Calu3 (cell line): ENCODE measurements around the gene PNLDC1. TPM values are rescaled to one million over a fixed set of nuclear protein-coding genes. Genes with fewer than 3 reads are reported as not detected.

Experiments used
- Bru-seq: library from RNA; stranded (reverse); fragments of 400-500 nt; gene quantifications from one replicate; lab custom pipeline; 2021; lab: Mats Ljungman, UMichigan
- BruChase-seq, 2 experiments: library from RNA; stranded (reverse); fragments of 400-500 nt; gene quantifications; one replicate each; lab custom pipeline; 2021; lab: Mats Ljungman, UMichigan
- BruUV-seq: library from RNA; stranded (reverse); fragments of 400-500 nt; replicated peaks from 2 replicates; lab custom pipeline; 2021; lab: Mats Ljungman, UMichigan
- CTCF ChIA-PET: fragments of 300-600 bp; sonication (Branson Sonifier 250); formaldehyde crosslinking; loops from one replicate; lab custom pipeline; 2022; ENCODE audit warnings: antibody characterized with exemption; lab: Charles Lee
- DNase-seq: peaks from one replicate; pipeline ENCODE4 v3.0.0; 2022
- H3K27ac Mint-ChIP-seq: one replicate; pipeline ENCODE4 v1.8.0; 2022; ENCODE audit warnings: mixed read lengths; ENCODE audit not compliant: unreplicated experiment
- H3K27me3 Mint-ChIP-seq: one replicate; pipeline ENCODE4 v1.8.0; 2022; ENCODE audit warnings: mixed read lengths; ENCODE audit not compliant: unreplicated experiment
- H3K36me3 Mint-ChIP-seq: one replicate; pipeline ENCODE4 v1.8.0; 2022; ENCODE audit warnings: mild to moderate bottlenecking, moderate library complexity, mixed read lengths; ENCODE audit not compliant: insufficient read depth, unreplicated experiment
- H3K4me1 Mint-ChIP-seq: one replicate; pipeline ENCODE4 v1.8.0; 2022; ENCODE audit warnings: mild to moderate bottlenecking, low read depth, mixed read lengths; ENCODE audit not compliant: unreplicated experiment
- H3K4me3 Mint-ChIP-seq: one replicate; pipeline ENCODE4 v1.8.0; 2022; ENCODE audit warnings: mild to moderate bottlenecking, low read depth, moderate library complexity, mixed read lengths; ENCODE audit not compliant: unreplicated experiment
- H3K9me3 Mint-ChIP-seq: one replicate; pipeline ENCODE4 v1.8.0; 2022; ENCODE audit warnings: low read depth, mixed read lengths; ENCODE audit not compliant: unreplicated experiment
- intact Hi-C: fragments of 100-400 bp; cut with micrococcal nuclease; formaldehyde crosslinking; loops from one replicate; pipeline ENCODE4 v1.10.0; 2022; ENCODE audit not compliant: unreplicated experiment
- long read RNA-seq: library from polyadenylated mRNA; stranded (forward); transcript quantifications from one replicate; pipeline ENCODE4 v2.0.0, GENCODE V29; 2022
- total RNA-seq: library from RNA; stranded (reverse); gene quantifications from 2 replicates; pipeline ENCODE4 v1.2.3, GENCODE V29; 2022
- TF ChIP-seq, protein P1 (sequence below): fragments of 200-600 bp; IDR thresholded peaks from one replicate; pipeline ENCODE4 v1.8.0; 2022; ENCODE audit warnings: antibody characterized with exemption; ENCODE audit not compliant: unreplicated experiment

The PNLDC1 gene, protein sequence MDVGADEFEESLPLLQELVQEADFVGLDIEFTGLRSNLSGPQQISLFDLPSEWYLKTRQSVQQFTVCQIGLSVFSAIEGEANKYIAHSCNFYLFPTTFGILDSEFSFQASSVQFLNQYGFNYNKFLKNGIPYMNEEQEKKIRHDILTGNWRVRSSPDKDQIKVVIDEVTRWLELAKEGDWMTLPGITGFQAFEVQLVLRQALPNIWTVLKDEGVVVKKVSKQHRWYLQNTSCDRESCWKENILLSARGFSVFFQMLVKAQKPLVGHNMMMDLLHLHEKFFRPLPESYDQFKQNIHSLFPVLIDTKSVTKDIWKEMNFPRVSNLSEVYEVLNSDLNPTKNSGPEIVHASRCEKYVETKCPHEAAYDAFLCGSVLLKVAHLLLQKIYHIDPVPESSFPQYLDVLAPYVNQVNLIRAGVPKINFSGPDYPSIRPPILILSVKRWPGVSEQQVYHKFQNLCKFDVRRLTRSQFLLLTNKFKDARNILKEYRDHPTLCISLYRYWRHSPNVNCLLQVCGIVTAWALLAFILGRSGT
- total RNA-seq = 0.52 and 0.71 TPM in 2 replicates
- Bru-seq, nascent RNA = percentile 41 among the genes with signal in this experiment
- BruChase-seq, experiment 1, labeled RNA remaining after a 6-hour chase = percentile 49 among the genes with signal in this experiment
- percentile 52 among the genes with signal in this experiment for BruChase-seq, experiment 2, labeled RNA remaining after a 2-hour chase
- long read RNA-seq = 0 reads

DNA sequence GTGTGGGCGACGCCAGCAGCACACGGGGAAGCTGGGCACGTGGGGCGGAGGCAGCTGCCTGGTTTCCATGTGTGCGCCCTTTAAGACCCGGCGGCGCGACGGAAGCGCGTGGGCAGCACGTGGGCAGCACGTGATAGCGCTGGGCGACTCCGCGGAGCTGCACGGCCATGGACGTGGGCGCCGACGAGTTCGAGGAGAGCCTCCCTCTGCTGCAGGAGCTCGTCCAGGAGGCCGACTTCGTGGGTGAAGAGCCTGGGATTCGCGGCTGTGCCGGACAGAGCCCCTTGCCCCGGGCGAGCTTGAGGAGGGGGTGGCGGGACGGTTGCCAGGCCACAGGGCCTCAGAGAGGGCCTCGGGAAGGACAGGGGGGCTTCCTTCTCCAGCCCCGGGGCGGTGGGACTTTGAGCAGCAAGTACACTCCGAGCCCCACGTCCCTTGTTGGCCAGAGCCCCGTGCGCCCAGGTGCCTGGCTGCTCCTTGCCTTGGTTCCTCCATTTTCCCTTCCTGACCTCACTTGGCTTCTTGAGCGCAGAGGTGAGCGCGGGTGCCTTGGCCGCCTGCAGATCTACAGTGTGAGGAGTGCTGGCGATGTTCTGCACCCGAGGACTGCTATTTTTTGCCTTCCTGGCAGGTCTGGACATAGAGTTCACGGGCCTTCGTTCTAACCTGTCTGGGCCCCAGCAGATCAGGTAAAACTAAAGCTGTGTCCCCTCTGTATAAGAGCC lies at the start of gene PNLDC1:
TSS of gene PNLDC1 (plus strand) at position 136 of the 725 bp plus-strand sequence. CDS start at position 168, 32 bp downstream.
- Mint-ChIP-seq H3K36me3 (peaks cover 31% of the 10 kb centered on the region), H3K4me1 (peaks cover 10% of the 10 kb centered on the region), H3K27ac (no peak within 1 kb of the TSS), H3K4me3 (no peak within 1 kb of the TSS), H3K9me3 (no peaks in the 10 kb centered on the region), H3K27me3 (no peaks in the 10 kb centered on the region)
- CTCF ChIA-PET = no interaction called here
- intact Hi-C loops = no loop called here
- no TSS peak for BruUV-seq
- DNase-seq = no peak
- TF ChIP-seq, protein P1, sequence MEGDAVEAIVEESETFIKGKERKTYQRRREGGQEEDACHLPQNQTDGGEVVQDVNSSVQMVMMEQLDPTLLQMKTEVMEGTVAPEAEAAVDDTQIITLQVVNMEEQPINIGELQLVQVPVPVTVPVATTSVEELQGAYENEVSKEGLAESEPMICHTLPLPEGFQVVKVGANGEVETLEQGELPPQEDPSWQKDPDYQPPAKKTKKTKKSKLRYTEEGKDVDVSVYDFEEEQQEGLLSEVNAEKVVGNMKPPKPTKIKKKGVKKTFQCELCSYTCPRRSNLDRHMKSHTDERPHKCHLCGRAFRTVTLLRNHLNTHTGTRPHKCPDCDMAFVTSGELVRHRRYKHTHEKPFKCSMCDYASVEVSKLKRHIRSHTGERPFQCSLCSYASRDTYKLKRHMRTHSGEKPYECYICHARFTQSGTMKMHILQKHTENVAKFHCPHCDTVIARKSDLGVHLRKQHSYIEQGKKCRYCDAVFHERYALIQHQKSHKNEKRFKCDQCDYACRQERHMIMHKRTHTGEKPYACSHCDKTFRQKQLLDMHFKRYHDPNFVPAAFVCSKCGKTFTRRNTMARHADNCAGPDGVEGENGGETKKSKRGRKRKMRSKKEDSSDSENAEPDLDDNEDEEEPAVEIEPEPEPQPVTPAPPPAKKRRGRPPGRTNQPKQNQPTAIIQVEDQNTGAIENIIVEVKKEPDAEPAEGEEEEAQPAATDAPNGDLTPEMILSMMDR = no peak

DNA sequence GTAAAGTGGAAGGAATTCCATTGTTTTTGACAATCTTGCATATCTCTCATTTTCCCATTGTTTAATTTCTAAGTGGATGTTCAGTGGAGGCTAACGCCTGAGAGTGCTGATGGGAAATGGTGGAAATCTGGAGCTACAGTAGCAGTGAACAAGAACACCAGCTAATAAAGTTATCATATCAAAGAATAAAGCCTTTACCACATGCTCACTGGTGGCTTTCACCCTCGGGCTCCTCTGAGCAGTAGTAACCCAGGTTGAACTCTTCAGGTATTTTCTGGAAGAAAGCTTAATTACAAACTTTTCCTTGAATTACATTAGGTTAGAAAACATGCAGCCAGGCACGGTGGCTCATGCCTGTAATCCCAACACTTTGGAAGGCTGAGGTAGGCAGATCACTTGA lies 48.6 kb upstream of the PNLDC1 start:
- no peaks in the 10 kb centered on the region for H3K4me1 Mint-ChIP-seq
- intact Hi-C loops = no loop called here
- H3K27me3 Mint-ChIP-seq = no peaks in the 10 kb centered on the region
- no peak for DNase-seq
- CTCF ChIA-PET = no interaction called here
- TF ChIP-seq, protein P1 = no peak
- H3K27ac Mint-ChIP-seq = no peak overlapping the region
- BruUV-seq = no TSS peak
- H3K9me3 Mint-ChIP-seq = no peaks in the 10 kb centered on the region
- peaks cover 55% of the 10 kb centered on the region for H3K36me3 Mint-ChIP-seq
- H3K4me3 Mint-ChIP-seq = no peak overlapping the region

DNA sequence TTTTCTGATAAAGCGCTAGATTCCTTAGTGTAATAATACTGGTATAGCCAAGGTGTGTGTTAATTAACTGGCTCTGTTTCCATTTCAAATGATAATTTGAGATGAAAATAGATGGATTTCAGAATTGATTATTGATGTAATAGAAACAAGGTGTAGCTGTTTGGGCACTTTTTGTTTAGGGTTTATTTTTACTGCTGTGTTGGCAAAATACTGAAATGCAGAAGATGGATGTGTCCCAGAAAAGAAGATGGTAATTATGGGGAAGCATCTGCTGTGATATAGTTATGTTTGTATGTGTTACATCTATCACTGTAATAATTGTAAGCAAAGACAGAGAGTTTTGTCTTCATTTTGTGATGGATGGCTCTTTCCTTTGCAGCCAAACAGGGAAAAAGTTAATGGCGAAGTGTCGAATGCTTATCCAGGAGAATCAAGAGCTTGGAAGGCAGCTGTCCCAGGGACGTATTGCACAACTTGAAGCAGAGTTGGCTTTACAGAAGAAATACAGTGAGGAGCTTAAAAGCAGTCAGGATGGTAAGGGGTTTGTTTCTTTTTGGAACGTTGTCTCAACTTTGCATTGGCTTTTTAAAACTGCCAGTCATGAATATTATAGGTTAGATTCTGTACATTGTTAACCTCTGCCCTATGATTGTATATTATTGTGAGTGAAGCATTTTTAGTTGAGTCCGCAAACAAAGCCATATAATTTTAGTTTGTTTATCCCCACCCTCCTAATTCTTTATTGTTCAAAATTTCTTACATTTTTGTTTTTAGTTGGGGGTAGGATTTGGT lies 46.8 kb upstream of the PNLDC1 start:
- CTCF ChIA-PET = no interaction called here
- H3K27ac Mint-ChIP-seq = no peak overlapping the region
- DNase-seq = no peak
- intact Hi-C loops = loop anchor here (2.0 kb wide), 1 partner anchor 14 kb away; no protein-coding TSS in a partner anchor
- H3K27me3 Mint-ChIP-seq = no peaks in the 10 kb centered on the region
- no TSS peak for BruUV-seq
- peaks cover 68% of the 10 kb centered on the region for H3K36me3 Mint-ChIP-seq
- peaks cover 3% of the 10 kb centered on the region for H3K4me1 Mint-ChIP-seq
- no peaks in the 10 kb centered on the region for H3K9me3 Mint-ChIP-seq
- TF ChIP-seq, protein P1 = no peak
- no peak overlapping the region for H3K4me3 Mint-ChIP-seq

DNA sequence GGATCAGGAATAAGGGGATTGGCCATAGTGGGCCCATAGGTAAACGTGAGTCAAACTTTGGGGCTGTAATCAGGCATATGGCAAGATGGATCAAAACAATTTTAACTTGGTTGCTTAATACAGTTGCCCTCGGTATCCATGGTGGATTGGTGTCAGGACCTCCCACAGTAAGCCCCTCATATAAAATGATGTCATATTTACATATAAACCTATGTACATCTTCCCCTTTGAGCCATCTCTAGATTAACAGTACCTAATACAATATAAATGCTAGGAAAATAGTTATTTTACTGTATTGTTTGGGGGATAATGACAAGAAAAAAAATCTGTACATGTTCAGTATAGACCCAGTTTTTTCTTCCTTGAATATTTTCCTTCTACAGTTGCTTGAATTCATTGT lies 45.7 kb upstream of the PNLDC1 start:
- Mint-ChIP-seq H3K9me3 (no peaks in the 10 kb centered on the region), H3K36me3 (peaks cover 64% of the 10 kb centered on the region), H3K27me3 (no peaks in the 10 kb centered on the region), H3K27ac (no peak overlapping the region), H3K4me1 (peaks cover 8% of the 10 kb centered on the region), H3K4me3 (no peak overlapping the region)
- CTCF ChIA-PET = no interaction called here
- no peak for DNase-seq
- TF ChIP-seq, protein P1 = no peak
- intact Hi-C loops = no loop called here
- BruUV-seq = no TSS peak
